HG03095 (cell line): ENCODE measurements around the gene SIX4.
"Not testable (repeated sequence)": the region's sequence is repeated elsewhere in the genome, so short reads cannot be mapped to it uniquely, and the experiment has no call there.

ENCODE experiments used
- ATAC-seq: cut with Tn5 transposase; IDR thresholded peaks from one replicate; pipeline ENCODE4 v1.9.1; 2021; ENCODE audit warnings: moderate library complexity; ENCODE audit not compliant: unreplicated experiment

SIX4 gene

GRCh38 chr14:60723907-60724618 lies at the start of gene SIX4:
TSS of gene SIX4 (minus strand) at chr14:60724351. CDS start at chr14:60724074, 277 bp downstream.
- peak; percentile 54 for ATAC-seq

- ATAC-seq, result no peak
These were observed 49.4 kb upstream of the SIX4 start for GRCh38 chr14:60773558-60773957.

DNA sequence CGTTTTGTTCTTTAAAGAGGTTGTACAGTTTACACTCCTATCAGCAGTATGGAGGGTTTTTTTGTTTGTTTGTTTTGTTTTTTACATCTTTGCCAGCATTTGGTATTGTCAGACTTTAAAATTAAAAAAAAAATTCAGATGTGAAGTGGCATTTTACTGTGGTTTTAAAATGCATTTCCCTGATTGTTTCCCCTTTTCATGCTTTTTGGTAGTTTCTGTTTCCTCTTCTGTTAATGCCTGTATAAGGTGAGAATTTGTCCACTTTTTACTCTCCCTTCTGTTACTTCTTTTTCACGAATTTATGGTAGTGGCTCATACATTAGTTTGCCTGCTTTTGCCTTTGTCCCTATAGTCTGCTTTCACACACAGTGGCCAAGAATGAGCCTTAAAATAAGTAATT lies 47.0 kb upstream of the SIX4 start:
- no peak for ATAC-seq

- ATAC-seq, result no peak
These were observed 44.5 kb upstream of the SIX4 start for GRCh38 chr14:60768602-60769001.

DNA sequence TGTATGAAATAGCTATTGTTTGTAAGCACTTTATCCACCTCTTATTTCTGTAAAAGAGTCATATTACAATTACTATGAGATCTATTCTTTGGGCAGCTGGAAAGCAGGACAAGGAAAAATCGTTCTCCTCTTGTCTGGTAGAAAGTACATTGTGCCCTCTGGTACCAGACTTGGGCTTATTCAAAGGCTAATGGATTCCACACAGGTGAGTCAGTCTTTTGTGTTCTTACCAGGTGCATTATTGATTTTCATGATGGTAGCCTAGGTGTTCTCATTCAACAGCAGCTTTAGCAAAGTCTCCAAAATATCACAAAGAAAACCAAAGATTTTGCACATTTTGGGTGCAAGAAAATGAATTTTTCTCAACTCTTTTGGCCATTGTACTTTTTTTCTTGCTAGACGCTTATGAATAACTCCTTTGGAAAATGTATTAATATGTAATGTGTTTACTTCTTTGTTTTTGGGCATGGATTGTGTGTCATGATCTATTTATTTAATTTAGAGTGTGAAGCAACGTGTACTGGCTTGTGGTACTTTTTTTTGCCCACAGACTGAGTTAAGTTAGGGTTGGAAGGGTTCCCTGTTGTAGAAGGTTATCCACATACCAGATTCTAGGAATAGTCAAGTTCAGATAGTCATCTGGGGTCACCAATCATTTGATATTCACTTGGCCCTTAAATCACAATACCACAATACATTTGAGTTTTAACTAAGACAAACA lies 36.7 kb upstream of the SIX4 start:
- no peak for ATAC-seq

- no peak for ATAC-seq
These were observed 36.1 kb upstream of the SIX4 start for GRCh38 chr14:60760209-60760608.

- ATAC-seq, result no peak
These were observed 34.7 kb upstream of the SIX4 start for GRCh38 chr14:60758885-60759284.

- no peak for ATAC-seq
These were observed 33.4 kb upstream of the SIX4 start for GRCh38 chr14:60757567-60758002.

- no peak for ATAC-seq
These were observed 32.7 kb upstream of the SIX4 start for GRCh38 chr14:60756847-60757246.

GRCh38 chr14:60753264-60754119 lies 29.3 kb upstream of the SIX4 start:
- ATAC-seq, result peak; percentile 97

DNA sequence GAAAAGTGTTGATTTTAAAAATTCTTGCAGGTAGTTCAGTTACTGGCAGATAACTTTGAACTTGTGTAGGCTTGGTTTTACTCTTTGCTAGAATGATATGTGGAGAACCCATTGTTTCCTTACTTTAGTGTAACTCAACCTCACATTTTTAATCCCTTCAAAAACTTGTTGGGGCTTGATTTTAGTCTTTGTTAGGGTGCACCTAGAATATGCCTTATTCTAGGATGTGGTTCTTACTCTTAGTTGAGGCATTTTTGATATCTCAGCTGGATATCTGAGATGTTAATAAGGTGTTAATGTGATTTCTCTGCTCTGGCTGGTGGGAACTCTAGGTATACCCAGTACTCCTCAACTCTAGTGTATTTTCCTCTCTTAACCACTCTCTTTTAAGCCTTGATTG lies 20.4 kb upstream of the SIX4 start:
- ATAC-seq, result no peak

- no peak for ATAC-seq
These were observed 14.8 kb upstream of the SIX4 start for GRCh38 chr14:60738843-60739508.

DNA sequence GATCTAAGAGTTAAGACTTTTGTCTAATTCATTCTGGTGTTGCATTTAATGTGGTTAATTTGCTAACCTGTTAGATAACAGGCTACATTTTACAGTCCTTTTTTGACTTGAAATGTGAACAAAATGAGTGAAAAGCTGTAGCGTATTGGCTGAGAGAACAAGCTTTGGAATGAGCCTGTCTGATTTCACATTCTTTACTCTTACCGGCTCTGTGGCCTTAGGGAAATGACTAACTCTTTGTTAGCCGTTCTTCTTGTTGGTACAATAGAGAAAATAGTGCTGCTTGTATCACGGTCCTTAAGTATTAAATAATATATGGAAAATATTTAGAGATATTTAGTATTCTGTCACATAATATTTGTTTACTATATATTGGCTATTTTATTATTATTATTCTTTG lies 12.3 kb upstream of the SIX4 start:
- no peak for ATAC-seq

- no peak for ATAC-seq
These were observed 11.3 kb upstream of the SIX4 start for GRCh38 chr14:60735416-60735815.

GRCh38 chr14:60734465-60735242 lies 10.5 kb upstream of the SIX4 start, which contains the start of gene MNAT1:
TSS of gene MNAT1 (plus strand) at chr14:60734761. CDS start at chr14:60734863, 102 bp downstream.
- ATAC-seq, result peak; percentile 94

DNA sequence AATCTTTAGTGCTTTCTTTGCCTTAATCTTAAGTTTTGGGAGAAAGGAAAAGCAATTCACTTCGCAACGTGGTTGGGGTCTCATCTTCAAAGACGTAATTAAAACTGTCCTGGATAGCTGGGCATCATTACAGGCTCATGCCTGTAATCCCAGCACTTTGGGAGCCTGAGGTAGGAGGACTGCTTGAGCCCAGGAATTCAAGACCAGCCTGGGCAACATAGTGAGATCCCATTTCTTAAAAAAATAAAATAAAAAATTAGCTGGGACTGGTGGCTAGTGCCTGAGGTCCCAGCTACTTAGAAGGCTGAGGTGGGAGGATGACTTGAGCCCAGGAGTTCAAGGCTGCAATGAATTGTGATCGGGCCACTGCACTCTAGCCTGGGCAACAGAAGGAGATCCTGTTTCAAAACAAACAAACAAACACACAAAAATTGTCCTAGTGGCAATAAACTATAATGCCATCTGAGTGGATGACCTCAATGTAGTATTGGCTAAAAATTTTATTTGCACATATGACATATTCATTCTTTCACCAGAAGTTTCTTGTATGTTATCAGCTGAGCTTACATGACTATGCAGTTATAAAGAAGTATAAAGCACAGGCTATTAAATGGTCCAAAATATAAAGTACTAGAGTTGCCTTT lies 8.8 kb upstream of the SIX4 start:
- no peak for ATAC-seq

GRCh38 chr14:60731291-60731690 lies 7.1 kb upstream of the SIX4 start:
- not testable (repeated sequence) for ATAC-seq

- ATAC-seq, result peak; percentile 31
These were observed 840 bp downstream of the SIX4 start for GRCh38 chr14:60723116-60723906.
